ENCODE results near the gene SECISBP2L.

The SECISBP2L gene

GRCh38 chr15:48963524-48964113, 82.6 kb downstream of the SECISBP2L start, which contains the start of gene SHC4:
Gene SHC4 (minus strand): TSS chr15:48963919. CDS start chr15:48963015, 904 bp downstream.
- peak; percentile 75 for DNase-seq (ENCODE audit: low spot score)

DNA sequence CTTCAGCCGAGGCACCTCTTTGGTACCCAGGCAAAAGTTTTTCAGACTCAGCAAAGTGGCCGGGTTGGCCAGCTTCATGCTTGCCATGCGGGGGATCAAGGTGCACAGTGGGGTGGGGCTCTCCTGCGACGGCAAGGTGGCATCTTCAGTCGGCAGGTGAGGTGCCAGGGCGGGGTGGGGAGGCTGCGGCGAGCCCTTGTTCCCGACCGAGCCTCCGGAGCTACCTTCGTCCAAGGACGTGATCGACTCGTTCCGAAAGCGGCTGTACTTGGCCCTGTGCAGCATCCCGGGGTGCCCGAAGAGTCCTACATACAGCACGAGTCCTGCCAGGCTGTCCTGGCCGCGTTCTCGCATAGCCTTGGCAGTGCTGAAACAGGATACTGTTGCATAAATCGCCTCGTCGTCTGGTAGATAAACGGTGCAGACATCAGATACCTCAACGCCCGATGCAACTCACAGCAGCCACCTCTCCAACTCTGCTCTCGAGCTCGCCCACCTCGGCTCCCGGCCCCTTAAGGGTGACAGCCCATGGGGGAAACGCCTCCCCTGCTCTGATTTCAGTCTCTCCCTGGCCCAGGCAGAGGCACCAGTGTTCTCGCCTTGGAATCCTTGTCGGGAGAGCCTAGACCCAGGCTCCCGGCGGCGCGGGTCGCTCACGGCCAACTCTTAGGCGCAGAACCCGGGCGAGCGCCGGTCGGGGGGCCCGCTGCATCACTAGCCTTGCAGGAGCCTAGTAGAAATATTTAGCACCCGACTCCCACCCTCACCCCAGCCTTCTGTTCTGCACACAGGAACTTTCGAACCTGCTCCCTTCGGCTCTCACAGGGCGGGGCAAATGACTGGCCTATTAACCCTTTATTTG, 83.4 kb downstream of the SECISBP2L start:
- DNase-seq (ENCODE audit: low spot score), result peak; percentile 43

- DNase-seq (ENCODE audit: low spot score), result no peak
Observed at GRCh38 chr15:48955967-48956366, 90.3 kb downstream of the SECISBP2L start.

DNA sequence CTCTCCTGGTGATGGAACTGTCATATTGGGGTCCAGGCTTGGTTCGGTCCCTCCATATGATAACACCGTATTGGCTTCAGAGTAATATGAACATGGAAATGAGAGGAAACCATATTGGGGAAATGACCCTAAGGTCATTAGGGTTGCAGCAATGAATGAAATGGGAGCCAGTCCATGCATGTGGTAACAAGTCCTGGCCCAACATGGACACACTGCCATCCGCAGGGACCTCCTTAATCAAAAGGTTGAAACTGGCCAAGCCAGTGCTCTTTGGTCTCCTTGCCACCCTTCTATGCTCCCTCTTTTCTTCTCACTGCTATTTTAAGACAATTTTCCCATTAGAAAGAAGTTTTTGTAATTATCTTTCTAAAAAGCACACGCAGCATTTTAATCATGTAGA, 90.9 kb downstream of the SECISBP2L start:
- no peak for DNase-seq (ENCODE audit: low spot score)

DNA sequence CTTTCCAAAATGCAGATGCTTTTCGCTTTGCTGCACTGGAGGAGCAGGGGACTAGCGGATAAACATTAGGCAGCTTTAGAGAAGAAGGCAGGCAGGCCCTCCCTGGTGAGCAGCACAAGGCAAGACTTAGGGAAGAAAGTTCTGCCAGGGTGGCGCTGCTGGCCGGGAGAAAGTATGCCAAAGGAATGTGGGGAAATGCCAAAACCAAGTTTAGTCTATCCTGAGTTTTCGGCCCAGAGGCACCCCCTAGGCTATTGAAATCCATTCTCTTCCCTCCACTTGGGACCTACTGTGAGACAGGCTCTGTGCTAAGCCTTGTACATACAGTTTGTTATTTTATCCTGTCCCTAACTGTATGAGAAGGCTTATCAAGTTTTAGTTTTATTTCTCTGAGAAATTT, 91.7 kb downstream of the SECISBP2L start:
- peak; percentile 79 for DNase-seq (ENCODE audit: low spot score)

- DNase-seq (ENCODE audit: low spot score), result no peak
Observed at GRCh38 chr15:48946840-48947187, 99.4 kb downstream of the SECISBP2L start.

- no peak for DNase-seq (ENCODE audit: low spot score)
Observed at GRCh38 chr15:48946074-48946839, 100.0 kb downstream of the SECISBP2L start.

- no peak for DNase-seq (ENCODE audit: low spot score)
Observed at GRCh38 chr15:48945386-48945785, 100.9 kb downstream of the SECISBP2L start.

DNA sequence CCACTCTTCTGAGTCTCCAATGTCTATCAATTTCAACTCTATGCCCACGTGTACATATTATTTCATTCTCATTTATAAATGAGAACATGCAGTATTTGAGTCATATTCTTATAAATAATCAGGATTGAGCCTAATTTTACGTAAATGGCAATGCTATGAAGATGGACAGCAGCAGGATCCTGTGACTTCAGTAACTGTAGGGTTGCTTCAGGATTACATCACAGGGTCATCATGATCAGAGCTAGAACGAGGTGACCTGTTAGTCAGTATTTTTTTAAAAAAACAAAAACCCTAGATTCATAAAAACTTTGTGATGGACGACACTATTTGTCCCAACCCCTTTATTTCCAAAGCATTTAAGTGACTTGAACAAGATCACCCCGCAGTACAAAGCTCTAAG, 104.3 kb downstream of the SECISBP2L start:
- DNase-seq (ENCODE audit: low spot score), result no peak

GRCh38 chr15:48940508-48940907, 105.7 kb downstream of the SECISBP2L start:
- DNase-seq (ENCODE audit: low spot score), result peak; percentile 79

DNA sequence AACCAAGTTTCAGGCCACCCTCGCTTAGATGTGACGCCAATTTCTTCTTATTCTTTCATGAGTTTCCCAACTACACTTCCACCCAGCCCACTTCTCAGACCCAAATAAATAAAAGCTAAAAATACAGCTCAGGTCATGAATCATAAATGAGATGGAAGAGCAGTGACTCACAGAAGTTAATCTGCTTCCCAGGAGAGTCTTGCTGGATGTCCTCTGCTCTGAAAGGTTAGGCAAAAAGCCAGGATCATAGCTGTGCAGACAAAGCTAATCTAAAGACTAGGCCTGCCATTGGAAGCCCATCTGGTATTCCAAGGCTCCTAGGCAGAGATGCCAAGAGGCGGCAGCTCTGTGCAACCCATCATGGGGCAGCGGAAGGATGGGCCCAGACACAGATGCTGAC, 106.6 kb downstream of the SECISBP2L start:
- DNase-seq (ENCODE audit: low spot score), result peak; percentile 77

All from AG20443 (cell line).